ENCODE data around the gene TPRN.

The TPRN gene

DNA sequence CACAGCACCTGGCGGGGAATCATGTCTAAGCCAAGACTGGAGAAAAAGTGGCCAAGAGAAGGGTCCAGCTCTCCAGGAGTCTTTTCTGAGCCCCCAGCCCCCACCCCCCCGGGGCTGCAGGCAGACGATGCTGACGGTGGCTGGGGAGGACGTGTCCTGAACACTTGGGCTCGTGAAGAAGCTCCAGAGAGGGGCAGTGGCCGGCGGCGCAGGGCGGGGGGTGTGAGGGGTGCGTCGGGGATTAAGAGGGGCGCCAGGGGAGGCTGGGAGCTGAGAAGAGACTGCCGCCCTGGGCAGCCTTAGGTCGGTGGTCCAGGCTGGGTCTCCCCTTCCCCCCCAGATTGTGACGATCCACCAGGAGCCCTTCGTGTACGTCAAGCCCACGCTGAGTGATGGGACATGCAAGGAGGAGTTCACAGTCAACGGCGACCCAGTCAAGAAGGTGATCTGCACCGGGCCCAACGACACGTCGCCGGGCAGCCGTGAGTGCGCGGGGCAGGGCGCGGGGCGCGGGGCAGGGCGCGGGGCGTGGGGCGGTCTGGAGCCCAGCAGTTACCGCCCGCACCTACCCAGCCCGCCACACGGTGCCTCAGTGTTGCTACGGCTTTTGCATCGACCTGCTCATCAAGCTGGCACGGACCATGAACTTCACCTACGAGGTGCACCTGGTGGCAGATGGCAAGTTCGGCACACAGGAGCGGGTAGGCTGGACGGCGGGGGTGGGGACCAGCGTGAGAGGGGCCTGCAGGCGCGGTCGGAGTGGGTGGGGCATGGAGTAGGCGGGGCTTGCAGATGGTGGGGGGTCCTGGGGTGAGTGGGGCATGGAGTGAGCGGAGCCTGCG lies 39.6 kb downstream of the TPRN start:
- peak overlapping the region; percentile 13 for H3K4me3 ChIP-seq (ENCODE audit: low read depth, low read length)
- H3K9ac ChIP-seq (ENCODE audit: low read depth, low read length): no peak overlapping the region
- no peaks in the 10 kb centered on the region for H3K9me3 ChIP-seq (ENCODE audit: control insufficient read depth, insufficient read depth, low read length)
- H3K36me3 ChIP-seq (ENCODE audit: control insufficient read depth, insufficient read depth, low read length): no peaks in the 10 kb centered on the region
- peaks cover 64% of the 10 kb centered on the region for H3K27me3 ChIP-seq (ENCODE audit: control insufficient read depth, insufficient read depth, low read length)
- no peaks in the 10 kb centered on the region for H3K4me1 ChIP-seq (ENCODE audit: control insufficient read depth, insufficient read depth, low read length)

DNA sequence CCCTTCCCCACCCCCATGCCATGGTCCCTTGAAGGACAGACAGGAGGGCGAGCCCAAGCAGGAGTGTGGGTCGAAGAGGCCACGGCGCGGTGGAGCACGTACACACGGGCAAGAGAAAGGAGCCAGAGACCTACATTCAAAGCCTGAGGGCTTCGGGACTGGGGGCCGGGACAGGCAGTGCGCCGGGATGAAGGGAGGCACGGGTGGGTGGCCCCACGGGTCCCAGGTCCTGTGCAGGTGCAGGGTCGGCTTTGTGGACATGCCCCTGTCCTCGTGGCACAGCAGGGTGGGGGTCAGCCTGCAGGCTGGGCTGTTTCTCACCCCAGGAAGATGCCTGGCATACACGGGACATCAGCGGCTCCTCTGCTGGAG lies 40.5 kb downstream of the TPRN start:
- no peak overlapping the region for H3K4me3 ChIP-seq (ENCODE audit: low read depth, low read length)
- H3K9me3 ChIP-seq (ENCODE audit: control insufficient read depth, insufficient read depth, low read length): no peaks in the 10 kb centered on the region
- no peaks in the 10 kb centered on the region for H3K4me1 ChIP-seq (ENCODE audit: control insufficient read depth, insufficient read depth, low read length)
- H3K36me3 ChIP-seq (ENCODE audit: control insufficient read depth, insufficient read depth, low read length): no peaks in the 10 kb centered on the region
- H3K27me3 ChIP-seq (ENCODE audit: control insufficient read depth, insufficient read depth, low read length): peaks cover 73% of the 10 kb centered on the region
- no peak overlapping the region for H3K9ac ChIP-seq (ENCODE audit: low read depth, low read length)

DNA sequence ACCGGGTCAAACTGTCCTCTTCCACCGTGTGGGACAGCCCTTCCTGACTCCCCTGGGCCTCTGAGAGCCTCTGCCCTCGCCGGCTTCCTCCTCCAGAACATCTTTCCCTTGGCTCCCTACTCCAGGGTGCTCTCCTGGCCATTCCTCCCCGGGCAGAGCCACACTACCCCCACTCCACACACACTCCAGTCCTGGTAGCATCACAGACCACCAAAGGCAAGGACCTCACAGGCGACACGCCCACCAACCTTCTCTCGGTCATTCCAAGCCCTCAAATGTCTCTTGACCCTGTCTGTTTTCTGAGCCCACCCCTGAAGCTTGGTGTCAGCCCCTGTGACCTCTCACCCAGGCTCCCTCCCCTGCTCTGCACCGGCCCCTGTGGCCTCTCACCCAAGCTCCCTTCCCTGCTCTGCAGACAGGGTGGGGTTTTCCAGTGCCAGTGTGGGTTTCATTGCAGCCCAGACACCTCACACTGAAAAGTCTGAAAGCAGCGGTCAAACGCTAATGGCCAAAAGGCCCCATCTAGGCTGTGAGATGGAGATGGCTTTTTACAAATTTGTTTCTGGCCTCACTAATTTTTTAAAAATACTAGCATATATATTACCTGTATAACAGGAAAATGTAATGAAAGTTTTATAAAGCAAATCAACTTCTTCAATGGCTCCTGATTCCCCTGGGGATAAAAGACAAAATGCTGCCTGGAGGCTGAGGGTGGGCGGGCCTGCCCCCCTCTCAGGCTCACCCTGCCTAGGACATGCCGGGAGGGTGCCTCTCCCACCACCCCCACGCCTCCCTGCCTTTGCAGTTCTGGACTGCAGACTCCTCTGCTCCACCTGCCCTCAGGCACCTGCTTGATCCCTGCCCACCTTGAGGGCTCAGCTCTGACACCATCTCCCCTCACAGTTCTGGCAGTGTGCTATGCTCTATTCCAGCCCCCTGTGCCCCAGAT lies 41.2 kb downstream of the TPRN start:
- Histone ChIP-seq H3K4me1 (ENCODE audit: control insufficient read depth, insufficient read depth, low read length) (no peaks in the 10 kb centered on the region), H3K4me3 (ENCODE audit: low read depth, low read length) (no peak overlapping the region), H3K9me3 (ENCODE audit: control insufficient read depth, insufficient read depth, low read length) (no peaks in the 10 kb centered on the region), H3K36me3 (ENCODE audit: control insufficient read depth, insufficient read depth, low read length) (no peaks in the 10 kb centered on the region), H3K27me3 (ENCODE audit: control insufficient read depth, insufficient read depth, low read length) (peaks cover 77% of the 10 kb centered on the region), H3K9ac (ENCODE audit: low read depth, low read length) (no peak overlapping the region)

DNA sequence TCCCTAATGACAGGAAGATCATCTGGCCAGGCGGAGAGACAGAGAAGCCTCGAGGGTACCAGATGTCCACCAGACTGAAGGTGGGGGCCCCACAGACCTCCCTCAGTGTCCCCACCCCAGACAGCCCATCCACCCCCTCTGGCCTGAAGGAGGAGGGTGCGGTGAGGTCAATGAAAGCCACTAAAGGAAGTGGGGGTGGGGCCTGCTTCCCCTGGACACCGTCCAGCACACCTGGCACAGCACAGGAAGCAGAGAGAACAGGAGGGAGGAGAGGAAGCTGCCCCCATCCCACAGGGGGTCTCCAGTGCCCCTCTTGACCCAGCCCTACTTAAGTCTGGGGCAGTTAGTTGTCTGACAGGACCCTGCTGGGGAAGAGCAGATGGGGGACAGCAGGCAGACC lies 41.9 kb downstream of the TPRN start:
- H3K4me1 ChIP-seq (ENCODE audit: control insufficient read depth, insufficient read depth, low read length): no peaks in the 10 kb centered on the region
- peaks cover 73% of the 10 kb centered on the region for H3K27me3 ChIP-seq (ENCODE audit: control insufficient read depth, insufficient read depth, low read length)
- H3K4me3 ChIP-seq (ENCODE audit: low read depth, low read length): no peak overlapping the region
- H3K36me3 ChIP-seq (ENCODE audit: control insufficient read depth, insufficient read depth, low read length): no peaks in the 10 kb centered on the region
- no peak overlapping the region for H3K9ac ChIP-seq (ENCODE audit: low read depth, low read length)
- no peaks in the 10 kb centered on the region for H3K9me3 ChIP-seq (ENCODE audit: control insufficient read depth, insufficient read depth, low read length)

DNA sequence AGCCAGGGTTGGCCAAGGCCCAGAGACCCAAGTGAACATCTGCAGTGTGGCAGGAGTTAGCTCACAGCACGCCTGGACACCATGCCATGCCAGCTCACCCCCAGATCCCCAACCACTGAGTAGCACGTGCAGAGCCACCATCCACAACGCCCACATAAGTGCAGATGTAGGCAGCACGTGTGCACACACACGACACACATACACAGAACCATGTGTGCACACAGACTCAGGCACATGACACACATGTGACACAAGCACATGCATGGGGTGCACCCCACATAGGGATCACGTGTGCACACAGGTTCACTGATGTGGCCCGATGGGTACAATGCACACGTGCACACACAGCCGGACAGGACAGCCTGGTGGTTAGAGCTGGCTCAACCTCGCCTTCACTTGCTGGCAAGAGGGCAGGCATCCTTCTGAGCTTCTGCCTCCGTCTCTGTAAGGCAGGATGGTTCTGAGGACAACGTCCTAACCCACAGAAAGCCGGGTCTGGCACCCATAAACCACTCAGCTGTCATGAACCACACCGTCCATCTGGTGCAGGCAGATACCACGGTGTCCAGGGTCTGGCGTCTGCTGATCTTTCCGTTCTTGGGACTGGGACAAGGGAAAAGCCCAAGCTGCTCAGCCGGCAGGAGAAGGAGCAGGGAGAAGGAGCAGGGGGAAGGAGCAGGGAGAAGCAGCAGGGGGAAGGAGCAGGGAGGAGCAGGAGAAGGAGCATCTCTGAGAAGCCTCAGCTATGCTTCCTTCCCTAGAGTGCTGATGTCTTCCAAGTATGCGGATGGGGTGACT lies 42.7 kb downstream of the TPRN start:
- Histone ChIP-seq H3K36me3 (ENCODE audit: control insufficient read depth, insufficient read depth, low read length) (no peaks in the 10 kb centered on the region), H3K9ac (ENCODE audit: low read depth, low read length) (no peak overlapping the region), H3K9me3 (ENCODE audit: control insufficient read depth, insufficient read depth, low read length) (no peaks in the 10 kb centered on the region), H3K4me1 (ENCODE audit: control insufficient read depth, insufficient read depth, low read length) (no peaks in the 10 kb centered on the region), H3K4me3 (ENCODE audit: low read depth, low read length) (no peak overlapping the region), H3K27me3 (ENCODE audit: control insufficient read depth, insufficient read depth, low read length) (peaks cover 73% of the 10 kb centered on the region)

DNA sequence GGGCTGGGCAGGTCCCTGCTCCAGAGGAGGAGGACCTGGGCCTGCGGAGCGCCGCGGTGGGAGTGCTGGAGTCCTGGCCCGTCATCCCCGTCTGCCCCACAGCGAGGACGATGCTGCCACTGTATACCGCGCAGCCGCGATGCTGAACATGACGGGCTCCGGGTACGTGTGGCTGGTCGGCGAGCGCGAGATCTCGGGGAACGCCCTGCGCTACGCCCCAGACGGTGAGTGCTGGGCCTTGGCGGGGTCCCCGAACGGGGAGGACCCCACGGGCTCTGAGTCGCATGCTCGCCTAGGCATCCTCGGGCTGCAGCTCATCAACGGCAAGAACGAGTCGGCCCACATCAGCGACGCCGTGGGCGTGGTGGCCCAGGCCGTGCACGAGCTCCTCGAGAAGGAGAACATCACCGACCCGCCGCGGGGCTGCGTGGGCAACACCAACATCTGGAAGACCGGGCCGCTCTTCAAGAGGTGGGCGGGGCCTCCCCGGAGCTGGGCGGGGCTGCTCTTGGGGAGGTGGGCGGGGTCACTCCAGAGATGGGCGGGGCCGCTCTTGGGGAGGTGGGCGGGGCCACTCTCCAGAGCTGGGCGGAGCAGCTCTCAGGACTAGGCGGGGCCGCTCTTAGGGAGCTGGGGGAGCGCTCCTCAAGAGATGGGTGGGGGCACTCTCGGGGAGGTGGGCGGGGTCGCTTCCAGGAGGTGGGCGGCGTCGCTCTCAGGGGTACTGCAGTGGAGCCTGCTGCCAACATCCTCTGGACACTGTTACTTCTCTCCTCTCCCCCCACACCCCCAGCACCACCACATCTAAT lies 43.8 kb downstream of the TPRN start:
- Histone ChIP-seq H3K36me3 (ENCODE audit: control insufficient read depth, insufficient read depth, low read length) (no peaks in the 10 kb centered on the region), H3K4me3 (ENCODE audit: low read depth, low read length) (peak overlapping the region; percentile 61), H3K9me3 (ENCODE audit: control insufficient read depth, insufficient read depth, low read length) (no peaks in the 10 kb centered on the region), H3K4me1 (ENCODE audit: control insufficient read depth, insufficient read depth, low read length) (no peaks in the 10 kb centered on the region), H3K27me3 (ENCODE audit: control insufficient read depth, insufficient read depth, low read length) (peaks cover 65% of the 10 kb centered on the region), H3K9ac (ENCODE audit: low read depth, low read length) (no peak overlapping the region)

DNA sequence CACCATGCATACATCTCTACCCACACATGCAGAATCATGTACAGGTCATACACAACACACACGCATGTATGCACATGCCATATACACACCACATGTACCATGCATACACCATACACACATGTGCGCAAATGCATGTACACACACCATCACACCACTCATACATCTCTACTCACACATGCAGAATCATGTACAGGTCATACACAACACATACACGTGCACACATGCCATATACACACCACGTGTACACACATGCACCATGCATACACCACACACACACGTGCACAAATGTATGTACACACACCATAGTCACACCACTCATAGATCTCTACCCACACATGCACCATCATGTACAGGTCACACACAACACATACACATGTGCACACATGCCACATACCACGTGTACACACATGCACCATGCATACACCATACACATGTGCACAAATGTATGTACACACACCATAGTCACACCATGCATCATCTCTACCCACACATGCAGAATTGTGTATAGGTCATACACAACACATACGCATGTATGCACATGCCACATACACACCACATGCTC lies 47.6 kb downstream of the TPRN start:
- Histone ChIP-seq H3K4me3 (ENCODE audit: low read depth, low read length) (no peak overlapping the region), H3K9ac (ENCODE audit: low read depth, low read length) (no peak overlapping the region), H3K36me3 (ENCODE audit: control insufficient read depth, insufficient read depth, low read length) (no peaks in the 10 kb centered on the region), H3K27me3 (ENCODE audit: control insufficient read depth, insufficient read depth, low read length) (peaks cover 36% of the 10 kb centered on the region), H3K4me1 (ENCODE audit: control insufficient read depth, insufficient read depth, low read length) (no peaks in the 10 kb centered on the region), H3K9me3 (ENCODE audit: control insufficient read depth, insufficient read depth, low read length) (no peaks in the 10 kb centered on the region)

DNA sequence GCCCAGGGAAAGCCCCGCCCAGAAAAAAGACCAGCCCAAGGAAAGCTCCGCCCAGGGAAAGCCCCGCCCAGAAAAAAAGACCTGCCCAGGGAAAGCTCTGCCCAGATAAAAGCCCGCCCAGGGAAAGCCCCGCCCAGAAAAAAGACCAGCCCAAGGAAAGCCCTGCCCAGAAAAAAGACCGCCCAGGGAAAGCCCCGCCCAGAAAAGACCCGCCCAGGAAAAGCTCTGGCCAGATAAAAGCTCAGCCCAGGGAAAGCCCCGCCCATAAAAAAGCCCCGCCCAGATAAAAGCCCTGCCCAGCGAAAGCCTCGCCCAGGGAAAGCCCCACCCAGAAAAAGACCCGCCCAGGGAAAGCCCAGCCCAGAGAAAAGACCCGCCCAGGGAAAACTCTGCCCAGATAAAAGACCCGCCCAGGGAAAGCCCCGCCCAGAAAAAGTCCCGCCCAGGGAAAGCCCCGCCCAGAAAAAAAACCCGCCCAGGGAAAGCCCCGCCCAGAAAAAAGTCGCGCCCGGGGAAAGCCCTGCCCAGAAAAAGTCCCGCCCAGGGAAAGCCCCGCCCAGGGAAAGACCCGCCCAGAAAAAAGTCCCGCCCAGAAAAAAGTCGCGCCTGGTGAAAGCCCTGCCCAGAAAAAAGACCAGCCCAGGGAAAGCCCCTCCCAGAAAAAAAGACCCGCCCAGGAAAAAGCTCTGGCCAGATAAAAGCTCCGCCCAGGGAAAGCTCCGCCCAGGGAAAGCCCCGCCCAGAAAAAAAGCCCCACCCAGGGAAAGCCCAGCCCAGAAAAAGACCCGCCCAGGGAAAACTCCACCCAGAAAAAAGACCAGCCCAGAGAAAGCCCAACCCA lies 49.7 kb downstream of the TPRN start:
- no peak overlapping the region for H3K9ac ChIP-seq (ENCODE audit: low read depth, low read length)
- H3K4me1 ChIP-seq (ENCODE audit: control insufficient read depth, insufficient read depth, low read length): no peaks in the 10 kb centered on the region
- H3K27me3 ChIP-seq (ENCODE audit: control insufficient read depth, insufficient read depth, low read length): peaks cover 19% of the 10 kb centered on the region
- H3K9me3 ChIP-seq (ENCODE audit: control insufficient read depth, insufficient read depth, low read length): no peaks in the 10 kb centered on the region
- H3K4me3 ChIP-seq (ENCODE audit: low read depth, low read length): no peak overlapping the region
- H3K36me3 ChIP-seq (ENCODE audit: control insufficient read depth, insufficient read depth, low read length): no peaks in the 10 kb centered on the region

DNA sequence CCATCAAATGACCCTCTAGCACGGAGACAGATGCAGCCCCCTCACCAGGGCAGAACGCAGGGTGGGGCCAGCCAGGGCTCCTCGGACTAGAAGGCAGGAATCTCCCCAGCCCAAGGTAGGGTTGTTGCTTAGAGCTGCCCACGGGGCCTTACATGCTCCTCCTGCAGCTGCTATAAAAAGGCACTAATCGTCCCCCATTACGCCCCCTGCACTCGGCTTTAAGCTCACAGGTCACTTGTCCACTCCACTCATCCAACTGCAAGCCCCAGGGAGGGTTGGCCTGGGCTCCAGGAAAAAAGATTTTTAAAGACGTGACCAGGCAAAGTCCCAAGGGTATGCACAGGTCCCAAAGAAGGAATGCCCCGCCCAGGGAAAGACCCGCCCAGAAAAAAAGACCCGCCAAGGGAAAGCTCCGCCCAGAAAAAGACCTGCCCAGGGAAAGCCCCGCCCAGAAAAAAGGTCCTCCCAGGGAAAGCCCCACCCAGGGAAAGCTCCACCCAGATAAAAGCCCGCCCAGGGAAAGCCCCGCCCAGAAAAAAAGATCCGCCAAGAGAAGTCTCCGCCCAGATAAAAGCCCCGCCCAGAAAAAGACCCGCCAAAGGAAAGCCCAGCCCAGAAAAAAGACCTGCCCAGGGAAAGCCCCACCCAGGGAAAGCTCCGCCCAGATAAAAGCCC lies 50.5 kb downstream of the TPRN start:
- Histone ChIP-seq H3K36me3 (ENCODE audit: control insufficient read depth, insufficient read depth, low read length) (no peaks in the 10 kb centered on the region), H3K9ac (ENCODE audit: low read depth, low read length) (peak overlapping the region; percentile 16), H3K27me3 (ENCODE audit: control insufficient read depth, insufficient read depth, low read length) (peaks cover 12% of the 10 kb centered on the region), H3K4me1 (ENCODE audit: control insufficient read depth, insufficient read depth, low read length) (no peaks in the 10 kb centered on the region), H3K9me3 (ENCODE audit: control insufficient read depth, insufficient read depth, low read length) (no peaks in the 10 kb centered on the region), H3K4me3 (ENCODE audit: low read depth, low read length) (no peak overlapping the region)

DNA sequence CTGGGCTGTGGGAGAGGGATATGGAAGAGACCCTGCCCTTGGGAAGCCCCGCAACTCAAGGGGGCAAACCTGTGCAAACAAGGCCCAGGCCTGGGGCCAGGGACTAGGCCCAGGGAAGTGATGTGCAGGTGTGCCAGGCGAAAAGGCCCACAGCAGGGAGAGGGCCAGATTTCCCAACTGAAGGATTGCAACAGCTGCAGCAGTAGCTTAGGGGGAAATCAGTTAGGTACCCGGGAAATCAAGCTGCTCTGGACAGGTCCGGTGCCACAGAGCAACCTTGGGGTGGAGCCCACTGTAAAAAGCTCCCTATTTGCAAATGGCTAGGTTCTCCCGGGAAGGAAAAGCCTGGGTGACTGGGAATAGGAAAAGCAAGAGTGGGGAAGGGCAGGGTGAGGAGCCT lies 51.2 kb downstream of the TPRN start:
- H3K27me3 ChIP-seq (ENCODE audit: control insufficient read depth, insufficient read depth, low read length): peaks cover 7% of the 10 kb centered on the region
- no peak overlapping the region for H3K9ac ChIP-seq (ENCODE audit: low read depth, low read length)
- no peaks in the 10 kb centered on the region for H3K4me1 ChIP-seq (ENCODE audit: control insufficient read depth, insufficient read depth, low read length)
- H3K9me3 ChIP-seq (ENCODE audit: control insufficient read depth, insufficient read depth, low read length): no peaks in the 10 kb centered on the region
- no peaks in the 10 kb centered on the region for H3K36me3 ChIP-seq (ENCODE audit: control insufficient read depth, insufficient read depth, low read length)
- H3K4me3 ChIP-seq (ENCODE audit: low read depth, low read length): no peak overlapping the region
